ENCODE results near the gene THOC2.
"Not testable (repeated sequence)": the region's sequence is repeated elsewhere in the genome, so short reads cannot be mapped to it uniquely, and the experiment has no call there.

Gene THOC2

GRCh38 chrX:123664467-123665167 is 68.2 kb downstream of the THOC2 start:
- not testable (repeated sequence) for DNase-seq (ENCODE audit: low read depth in 2 of 2)

- DNase-seq (ENCODE audit: low read depth in 2 of 2) = not testable (repeated sequence)
Measured at GRCh38 chrX:123663720-123664119, 69.1 kb downstream of the THOC2 start.

- not testable (repeated sequence) for DNase-seq (ENCODE audit: low read depth in 2 of 2)
Measured at GRCh38 chrX:123656507-123656906, 76.3 kb downstream of the THOC2 start.

- DNase-seq (ENCODE audit: low read depth in 2 of 2) = not testable (repeated sequence)
Measured at GRCh38 chrX:123648811-123649181, 84.1 kb downstream of the THOC2 start.

- no peak for DNase-seq (ENCODE audit: low read depth in 2 of 2)
Measured at GRCh38 chrX:123648028-123648810, 84.6 kb downstream of the THOC2 start.

GRCh38 chrX:123647244-123647643 is 85.6 kb downstream of the THOC2 start:
- DNase-seq (ENCODE audit: low read depth in 2 of 2) = no peak

- no peak for DNase-seq (ENCODE audit: low read depth in 2 of 2)
Measured at GRCh38 chrX:123629502-123629901, 103.3 kb downstream of the THOC2 start.

- DNase-seq (ENCODE audit: low read depth in 2 of 2) = no peak
Measured at GRCh38 chrX:123626962-123627361, 105.9 kb downstream of the THOC2 start.

- no peak for DNase-seq (ENCODE audit: low read depth in 2 of 2)
Measured at GRCh38 chrX:123625952-123626351, 106.9 kb downstream of the THOC2 start.

- DNase-seq (ENCODE audit: low read depth in 2 of 2) = no peak
Measured at GRCh38 chrX:123625477-123625876, 107.4 kb downstream of the THOC2 start.

- no peak for DNase-seq (ENCODE audit: low read depth in 2 of 2)
Measured at GRCh38 chrX:123617007-123617406, 115.8 kb downstream of the THOC2 start.

GRCh38 chrX:123610915-123611314 is 121.9 kb downstream of the THOC2 start:
- no peak for DNase-seq (ENCODE audit: low read depth in 2 of 2)

- no peak for DNase-seq (ENCODE audit: low read depth in 2 of 2)
Measured at GRCh38 chrX:123607806-123608205, 125.0 kb downstream of the THOC2 start.

- DNase-seq (ENCODE audit: low read depth in 2 of 2) = no peak
Measured at GRCh38 chrX:123607270-123607669, 125.6 kb downstream of the THOC2 start.

GRCh38 chrX:123603491-123603890 is 129.4 kb downstream of the THOC2 start:
- DNase-seq (ENCODE audit: low read depth in 2 of 2) = no peak

GRCh38 chrX:123601437-123601836 is 131.4 kb downstream of the THOC2 start:
- no peak for DNase-seq (ENCODE audit: low read depth in 2 of 2)

GRCh38 chrX:123600181-123600580 is 132.7 kb downstream of the THOC2 start:
- DNase-seq (ENCODE audit: low read depth in 2 of 2) = no peak

GRCh38 chrX:123590842-123591486 is 141.9 kb downstream of the THOC2 start:
- no peak for DNase-seq (ENCODE audit: low read depth in 2 of 2)

GRCh38 chrX:123588723-123589122 is 144.1 kb downstream of the THOC2 start:
- no peak for DNase-seq (ENCODE audit: low read depth in 2 of 2)

GRCh38 chrX:123581586-123581985 is 151.3 kb downstream of the THOC2 start:
- DNase-seq (ENCODE audit: low read depth in 2 of 2) = no peak

GRCh38 chrX:123580792-123581191 is 152.1 kb downstream of the THOC2 start:
- DNase-seq (ENCODE audit: low read depth in 2 of 2) = no peak

GRCh38 chrX:123574027-123574426 is 158.8 kb downstream of the THOC2 start:
- not testable (repeated sequence) for DNase-seq (ENCODE audit: low read depth in 2 of 2)

Data from activated CD4-positive, alpha-beta T cell treated with anti-CD3 and anti-CD28 coated beads for 24 hours (primary cell).